ENCODE results near the gene METRN.
"Not testable (repeated sequence)": the region's sequence is repeated elsewhere in the genome, so short reads cannot be mapped to it uniquely, and the experiment has no call there.

The METRN gene

GRCh38 chr16:747978-748746, 33.2 kb downstream of the METRN start:
- no peak for DNase-seq
- H3K4me3 Mint-ChIP-seq: no peak overlapping the region
- H3K9me3 Mint-ChIP-seq: no peaks in the 10 kb centered on the region
- peaks cover 0 to 23% of the 10 kb centered on the region in 2 donors for H3K27me3 Mint-ChIP-seq
- H3K27ac Mint-ChIP-seq: no peak overlapping the region
- no peaks in the 10 kb centered on the region for H3K36me3 Mint-ChIP-seq
- no peaks in the 10 kb centered on the region for H3K4me1 Mint-ChIP-seq
- no peak for ATAC-seq (replicated peaks)

- no peaks in the 10 kb centered on the region for H3K36me3 Mint-ChIP-seq
- ATAC-seq (replicated peaks) (no peak), DNase-seq (no peak)
- no peak overlapping the region for H3K27ac Mint-ChIP-seq
- H3K4me3 Mint-ChIP-seq: no peak overlapping the region
- peaks cover 0 to 23% of the 10 kb centered on the region in 2 donors for H3K27me3 Mint-ChIP-seq
- no peaks in the 10 kb centered on the region for H3K9me3 Mint-ChIP-seq
- H3K4me1 Mint-ChIP-seq: no peaks in the 10 kb centered on the region
Measured at GRCh38 chr16:749010-749409, 34.1 kb downstream of the METRN start.

- no peak overlapping the region for H3K27ac Mint-ChIP-seq
- H3K36me3 Mint-ChIP-seq: no peaks in the 10 kb centered on the region
- H3K9me3 Mint-ChIP-seq: no peaks in the 10 kb centered on the region
- DNase-seq: no peak
- no peak for ATAC-seq (replicated peaks)
- H3K4me1 Mint-ChIP-seq: peaks cover 2 to 4% of the 10 kb centered on the region in 2 donors
- H3K4me3 Mint-ChIP-seq: no peak overlapping the region
- H3K27me3 Mint-ChIP-seq: peaks cover 0 to 23% of the 10 kb centered on the region in 2 donors
Measured at GRCh38 chr16:750485-750884, 35.6 kb downstream of the METRN start.

GRCh38 chr16:751152-752006, 36.5 kb downstream of the METRN start:
- no peak overlapping the region for H3K4me3 Mint-ChIP-seq

GRCh38 chr16:752007-752312, 37.0 kb downstream of the METRN start:
- no peak overlapping the region for H3K4me3 Mint-ChIP-seq
- peaks cover 5 to 15% of the 10 kb centered on the region in 2 donors for H3K27me3 Mint-ChIP-seq
- ATAC-seq (replicated peaks) (no peak), DNase-seq (no peak)
- no peaks in the 10 kb centered on the region for H3K9me3 Mint-ChIP-seq
- H3K27ac Mint-ChIP-seq: no peak overlapping the region
- peaks cover 3 to 4% of the 10 kb centered on the region in 2 donors for H3K4me1 Mint-ChIP-seq
- H3K36me3 Mint-ChIP-seq: no peaks in the 10 kb centered on the region

More at GRCh38 chr16:751152-752006, 36.5 kb downstream of the METRN start:
- peak overlapping the region; percentile 53 for H3K27ac Mint-ChIP-seq
- no peaks in the 10 kb centered on the region for H3K36me3 Mint-ChIP-seq
- H3K27me3 Mint-ChIP-seq: peaks cover 1 to 19% of the 10 kb centered on the region in 2 donors
- H3K9me3 Mint-ChIP-seq: no peaks in the 10 kb centered on the region
- no peak for ATAC-seq (replicated peaks)
- no peak for DNase-seq
- H3K4me1 Mint-ChIP-seq: peaks cover 3 to 4% of the 10 kb centered on the region in 2 donors

- ATAC-seq (replicated peaks); H3K4me1 Mint-ChIP-seq; H3K9me3 Mint-ChIP-seq: not testable (repeated sequence)
Measured at GRCh38 chr16:754121-754607, 39.2 kb downstream of the METRN start.

GRCh38 chr16:754656-755055, 39.7 kb downstream of the METRN start:
- Mint-ChIP-seq H3K27ac (no peak overlapping the region), H3K4me3 (no peak overlapping the region), H3K27me3 (peaks cover 12 to 22% of the 10 kb centered on the region in 2 donors), H3K9me3 (no peaks in the 10 kb centered on the region), H3K36me3 (no peaks in the 10 kb centered on the region), H3K4me1 (peaks cover 4 to 8% of the 10 kb centered on the region in 2 donors)
- peak; percentile 33 to 50 for ATAC-seq (replicated peaks)
- DNase-seq: no peak

More at GRCh38 chr16:754121-754607, 39.2 kb downstream of the METRN start:
- DNase-seq, H3K4me3 Mint-ChIP-seq, H3K27ac Mint-ChIP-seq, H3K36me3 Mint-ChIP-seq: not testable (repeated sequence)
- peaks cover 12 to 22% of the 10 kb centered on the region in 2 donors for H3K27me3 Mint-ChIP-seq

GRCh38 chr16:756428-756827, 41.5 kb downstream of the METRN start:
- Mint-ChIP-seq H3K36me3 (no peaks in the 10 kb centered on the region), H3K27me3 (peaks cover 12 to 22% of the 10 kb centered on the region in 2 donors), H3K4me3 (no peak overlapping the region), H3K4me1 (peaks cover 4 to 8% of the 10 kb centered on the region in 2 donors), H3K27ac (no peak overlapping the region), H3K9me3 (no peaks in the 10 kb centered on the region)
- ATAC-seq (replicated peaks): no peak
- DNase-seq: no peak

GRCh38 chr16:759110-759910, 44.4 kb downstream of the METRN start:
- H3K4me3 Mint-ChIP-seq: no peak overlapping the region
- H3K36me3 Mint-ChIP-seq: no peaks in the 10 kb centered on the region

GRCh38 chr16:760065-760464, 45.1 kb downstream of the METRN start:
- H3K9me3 Mint-ChIP-seq: no peaks in the 10 kb centered on the region
- peaks cover 0 to 6% of the 10 kb centered on the region in 2 donors for H3K4me1 Mint-ChIP-seq
- H3K27ac Mint-ChIP-seq: no peak overlapping the region
- no peaks in the 10 kb centered on the region for H3K36me3 Mint-ChIP-seq
- ATAC-seq (replicated peaks) (no peak), DNase-seq (no peak)
- H3K4me3 Mint-ChIP-seq: no peak overlapping the region
- H3K27me3 Mint-ChIP-seq: peaks cover 19% of the 10 kb centered on the region in 2 donors

More at GRCh38 chr16:759110-759910, 44.4 kb downstream of the METRN start:
- DNase-seq: no peak
- H3K27me3 Mint-ChIP-seq: peaks cover 19% of the 10 kb centered on the region in 2 donors
- H3K4me1 Mint-ChIP-seq: peaks cover 4 to 8% of the 10 kb centered on the region in 2 donors
- ATAC-seq (replicated peaks): no peak
- no peaks in the 10 kb centered on the region for H3K9me3 Mint-ChIP-seq
- no peak overlapping the region for H3K27ac Mint-ChIP-seq

GRCh38 chr16:760545-761343, 45.8 kb downstream of the METRN start, which contains the start of gene MSLN:
Gene MSLN (plus strand): TSS chr16:760734. CDS start chr16:762681, 1,947 bp downstream.
- Mint-ChIP-seq H3K4me1 (peaks cover 0 to 4% of the 10 kb centered on the region in 2 donors), H3K27ac (no peak within 1 kb of the TSS), H3K36me3 (no peaks in the 10 kb centered on the region), H3K4me3 (no peak within 1 kb of the TSS), H3K9me3 (no peaks in the 10 kb centered on the region), H3K27me3 (peaks cover 19% of the 10 kb centered on the region in 2 donors)
- ATAC-seq (replicated peaks) (no peak), DNase-seq (no peak)

- DNase-seq (no peak), ATAC-seq (replicated peaks) (no peak)
- Mint-ChIP-seq H3K4me1 (peaks cover 0 to 4% of the 10 kb centered on the region in 2 donors), H3K36me3 (no peaks in the 10 kb centered on the region), H3K27ac (no peak overlapping the region), H3K9me3 (no peaks in the 10 kb centered on the region), H3K27me3 (peaks cover 14 to 19% of the 10 kb centered on the region in 2 donors), H3K4me3 (no peak overlapping the region)
Measured at GRCh38 chr16:761625-762513, 47.0 kb downstream of the METRN start.
